ENCODE measurements around the gene TMEM131L. TPM values are rescaled to one million over a fixed set of nuclear protein-coding genes. Genes with fewer than 3 reads are reported as not detected.
"Not testable (repeated sequence)": the region's sequence is repeated elsewhere in the genome, so short reads cannot be mapped to it uniquely, and the experiment has no call there.

The TMEM131L gene
- total RNA-seq, 1 donor from 2014 or later: 28.1 TPM

GRCh38 chr4:153502584-153502983 is 36.4 kb downstream of the TMEM131L start:
- DNase-seq (ENCODE audit: low spot score): no peak
- H3K27ac Mint-ChIP-seq: no peak overlapping the region
- no peaks in the 10 kb centered on the region for H3K9me3 Mint-ChIP-seq
- intact Hi-C loops (cut with micrococcal nuclease): no loop called here
- peaks cover 58% of the 10 kb centered on the region for H3K4me1 Mint-ChIP-seq (ENCODE audit: low read depth)
- no peaks in the 10 kb centered on the region for H3K27me3 Mint-ChIP-seq (ENCODE audit: low read depth)
- no peak overlapping the region for H3K4me3 Mint-ChIP-seq (ENCODE audit: low read depth)
- H3K36me3 Mint-ChIP-seq (ENCODE audit: low read depth): peaks cover 49% of the 10 kb centered on the region

- no peak overlapping the region for H3K4me3 Mint-ChIP-seq (ENCODE audit: low read depth)
- no peak overlapping the region for H3K27ac Mint-ChIP-seq
- peaks cover 32% of the 10 kb centered on the region for H3K4me1 Mint-ChIP-seq (ENCODE audit: low read depth)
- intact Hi-C loops (cut with micrococcal nuclease): no loop called here
- H3K36me3 Mint-ChIP-seq (ENCODE audit: low read depth): peaks cover 63% of the 10 kb centered on the region
- no peaks in the 10 kb centered on the region for H3K27me3 Mint-ChIP-seq (ENCODE audit: low read depth)
- H3K9me3 Mint-ChIP-seq: no peaks in the 10 kb centered on the region
- DNase-seq (ENCODE audit: low spot score): no peak
Observed at GRCh38 chr4:153506341-153507309, 40.5 kb downstream of the TMEM131L start.

- intact Hi-C loops (cut with micrococcal nuclease): no loop called here
- Mint-ChIP-seq H3K36me3 (ENCODE audit: low read depth) (peaks cover 65% of the 10 kb centered on the region), H3K4me3 (ENCODE audit: low read depth) (no peak overlapping the region), H3K4me1 (ENCODE audit: low read depth) (peaks cover 33% of the 10 kb centered on the region), H3K27ac (no peak overlapping the region), H3K9me3 (no peaks in the 10 kb centered on the region), H3K27me3 (ENCODE audit: low read depth) (no peaks in the 10 kb centered on the region)
- no peak for DNase-seq (ENCODE audit: low spot score)
Observed at GRCh38 chr4:153507310-153508073, 41.3 kb downstream of the TMEM131L start.

DNA sequence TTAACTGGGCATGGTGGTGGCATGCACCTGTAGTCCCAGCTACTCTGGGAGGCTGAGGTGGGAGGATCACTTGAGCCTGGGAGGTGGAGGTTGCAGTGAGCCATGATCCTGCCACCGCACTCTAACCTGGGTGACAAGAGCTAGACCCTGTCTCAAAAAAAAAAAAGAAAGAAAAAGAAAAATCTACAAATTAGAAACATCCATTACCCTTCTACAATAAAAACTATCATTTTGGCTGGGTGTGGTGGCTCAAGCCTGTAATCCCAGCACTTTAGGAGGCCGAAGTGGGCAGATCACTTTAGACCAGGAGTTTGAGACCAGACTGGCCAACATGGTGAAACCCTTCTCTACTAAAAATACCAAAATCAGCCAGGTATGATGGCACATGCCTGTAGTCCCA is 43.1 kb downstream of the TMEM131L start:
- H3K9me3 Mint-ChIP-seq; H3K27me3 Mint-ChIP-seq (ENCODE audit: low read depth); H3K27ac Mint-ChIP-seq; H3K4me3 Mint-ChIP-seq (ENCODE audit: low read depth); DNase-seq (ENCODE audit: low spot score); intact Hi-C loops (cut with micrococcal nuclease): not testable (repeated sequence)
- peaks cover 68% of the 10 kb centered on the region for H3K36me3 Mint-ChIP-seq (ENCODE audit: low read depth)
- H3K4me1 Mint-ChIP-seq (ENCODE audit: low read depth): peaks cover 33% of the 10 kb centered on the region

DNA sequence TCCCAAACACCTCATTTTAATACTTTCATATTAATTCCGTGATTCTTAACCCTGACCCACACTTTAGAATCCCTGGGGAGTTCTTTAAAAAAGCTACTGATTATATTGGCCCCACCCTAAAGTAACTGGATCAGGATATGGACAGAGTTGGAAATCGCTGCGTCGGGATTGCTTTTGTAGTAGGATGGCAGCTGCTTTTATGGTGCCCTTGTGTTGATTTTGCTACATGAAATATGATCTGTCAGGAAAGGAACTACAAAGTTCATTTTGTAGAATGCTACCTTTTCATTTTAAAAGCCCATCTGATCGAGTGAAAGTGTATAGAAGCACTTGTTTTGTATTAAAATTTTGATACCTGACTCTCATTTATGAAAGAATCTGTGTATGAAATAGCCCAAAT is 43.6 kb downstream of the TMEM131L start:
- intact Hi-C loops (cut with micrococcal nuclease): no loop called here
- H3K27ac Mint-ChIP-seq: no peak overlapping the region
- no peaks in the 10 kb centered on the region for H3K27me3 Mint-ChIP-seq (ENCODE audit: low read depth)
- H3K4me3 Mint-ChIP-seq (ENCODE audit: low read depth): no peak overlapping the region
- H3K4me1 Mint-ChIP-seq (ENCODE audit: low read depth): peaks cover 33% of the 10 kb centered on the region
- DNase-seq (ENCODE audit: low spot score): no peak
- H3K36me3 Mint-ChIP-seq (ENCODE audit: low read depth): peaks cover 66% of the 10 kb centered on the region
- no peaks in the 10 kb centered on the region for H3K9me3 Mint-ChIP-seq

DNA sequence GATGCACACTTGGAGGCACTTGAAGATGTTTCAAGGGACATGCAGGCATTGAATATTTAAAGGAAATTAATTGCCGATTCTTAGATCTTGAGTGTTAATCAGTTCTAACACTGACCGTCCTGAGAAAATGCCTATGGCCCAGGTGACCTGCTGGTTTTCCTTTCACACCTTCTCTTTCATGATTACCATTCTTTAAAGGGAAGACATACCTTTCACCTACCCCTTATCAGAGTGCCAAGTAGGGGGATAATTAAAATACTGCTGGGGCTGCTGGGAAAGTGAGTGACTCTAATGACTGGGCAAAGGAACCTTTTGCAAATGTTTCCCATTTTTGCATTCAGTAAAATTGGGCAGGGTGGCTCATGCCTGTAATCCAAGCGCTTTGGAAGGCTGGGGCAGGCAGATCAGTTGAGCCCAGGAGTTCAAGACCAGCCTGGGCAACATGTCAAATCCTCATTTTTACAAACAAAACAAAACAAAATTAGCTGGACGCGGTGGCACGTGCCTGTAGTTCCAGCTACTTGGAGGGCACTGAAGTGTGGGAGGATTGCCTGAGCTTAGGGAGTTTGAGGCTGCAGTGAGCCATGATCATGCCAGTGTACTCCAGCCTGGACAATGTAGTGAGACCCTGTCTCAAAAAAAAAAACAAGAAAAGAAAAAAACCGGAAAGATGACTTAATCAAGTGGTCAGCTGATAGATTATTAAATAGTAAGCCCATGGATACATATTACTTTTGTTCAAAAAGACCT is 44.3 kb downstream of the TMEM131L start:
- no peaks in the 10 kb centered on the region for H3K9me3 Mint-ChIP-seq
- DNase-seq (ENCODE audit: low spot score): no peak
- no peak overlapping the region for H3K4me3 Mint-ChIP-seq (ENCODE audit: low read depth)
- peaks cover 67% of the 10 kb centered on the region for H3K36me3 Mint-ChIP-seq (ENCODE audit: low read depth)
- peaks cover 35% of the 10 kb centered on the region for H3K4me1 Mint-ChIP-seq (ENCODE audit: low read depth)
- H3K27ac Mint-ChIP-seq: no peak overlapping the region
- intact Hi-C loops (cut with micrococcal nuclease): no loop called here
- no peaks in the 10 kb centered on the region for H3K27me3 Mint-ChIP-seq (ENCODE audit: low read depth)

- intact Hi-C loops (cut with micrococcal nuclease): no loop called here
- Mint-ChIP-seq H3K27me3 (ENCODE audit: low read depth) (no peaks in the 10 kb centered on the region), H3K36me3 (ENCODE audit: low read depth) (peaks cover 60% of the 10 kb centered on the region), H3K4me3 (ENCODE audit: low read depth) (no peak overlapping the region), H3K4me1 (ENCODE audit: low read depth) (peaks cover 32% of the 10 kb centered on the region), H3K27ac (no peak overlapping the region), H3K9me3 (no peaks in the 10 kb centered on the region)
- no peak for DNase-seq (ENCODE audit: low spot score)
Observed at GRCh38 chr4:153511104-153511503, 44.9 kb downstream of the TMEM131L start.

GRCh38 chr4:153512162-153512852 is 46.1 kb downstream of the TMEM131L start:
- Mint-ChIP-seq H3K9me3 (no peaks in the 10 kb centered on the region), H3K27ac (no peak overlapping the region), H3K27me3 (ENCODE audit: low read depth) (no peaks in the 10 kb centered on the region), H3K36me3 (ENCODE audit: low read depth) (peaks cover 54% of the 10 kb centered on the region), H3K4me3 (ENCODE audit: low read depth) (no peak overlapping the region), H3K4me1 (ENCODE audit: low read depth) (peaks cover 30% of the 10 kb centered on the region)
- no peak for DNase-seq (ENCODE audit: low spot score)
- intact Hi-C loops (cut with micrococcal nuclease): no loop called here

DNA sequence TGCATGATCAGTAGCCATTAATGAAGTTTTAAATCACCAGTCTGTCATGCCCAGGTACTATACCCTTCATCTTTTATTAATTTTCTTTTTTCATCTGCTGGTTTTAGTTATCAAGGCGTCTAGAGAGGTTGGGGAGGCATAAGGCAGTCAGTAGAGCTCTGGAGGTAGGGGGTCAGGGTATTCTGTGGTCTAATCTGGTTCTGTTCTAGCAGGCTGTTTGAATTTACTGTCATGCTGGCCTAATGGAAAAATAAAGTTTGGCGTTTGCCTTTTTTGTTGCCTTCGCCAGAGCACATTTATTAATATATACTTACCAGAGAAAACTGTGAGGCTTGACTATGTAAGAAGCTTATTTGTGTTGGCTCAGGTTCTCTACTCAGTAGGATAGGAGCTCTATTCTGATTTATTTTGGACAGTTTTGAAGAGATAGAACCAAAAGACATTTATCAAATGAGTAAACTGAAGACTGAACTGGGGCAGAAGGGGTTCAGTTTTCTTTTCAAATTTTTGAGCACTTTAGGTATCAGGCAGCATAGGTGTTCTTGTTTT is 46.9 kb downstream of the TMEM131L start:
- Mint-ChIP-seq H3K4me1 (ENCODE audit: low read depth) (peaks cover 32% of the 10 kb centered on the region), H3K36me3 (ENCODE audit: low read depth) (peaks cover 47% of the 10 kb centered on the region), H3K27ac (no peak overlapping the region), H3K9me3 (no peaks in the 10 kb centered on the region), H3K4me3 (ENCODE audit: low read depth) (no peak overlapping the region), H3K27me3 (ENCODE audit: low read depth) (no peaks in the 10 kb centered on the region)
- intact Hi-C loops (cut with micrococcal nuclease): no loop called here
- no peak for DNase-seq (ENCODE audit: low spot score)

GRCh38 chr4:153513596-153513995 is 47.4 kb downstream of the TMEM131L start:
- Mint-ChIP-seq H3K4me3 (ENCODE audit: low read depth) (no peak overlapping the region), H3K9me3 (no peaks in the 10 kb centered on the region), H3K27ac (no peak overlapping the region), H3K36me3 (ENCODE audit: low read depth) (peaks cover 46% of the 10 kb centered on the region), H3K27me3 (ENCODE audit: low read depth) (no peaks in the 10 kb centered on the region), H3K4me1 (ENCODE audit: low read depth) (peaks cover 36% of the 10 kb centered on the region)
- no peak for DNase-seq (ENCODE audit: low spot score)
- intact Hi-C loops (cut with micrococcal nuclease): no loop called here

- peaks cover 41% of the 10 kb centered on the region for H3K4me1 Mint-ChIP-seq (ENCODE audit: low read depth)
- intact Hi-C loops (cut with micrococcal nuclease): no loop called here
- peaks cover 46% of the 10 kb centered on the region for H3K36me3 Mint-ChIP-seq (ENCODE audit: low read depth)
- no peak overlapping the region for H3K27ac Mint-ChIP-seq
- no peak for DNase-seq (ENCODE audit: low spot score)
- no peaks in the 10 kb centered on the region for H3K9me3 Mint-ChIP-seq
- no peak overlapping the region for H3K4me3 Mint-ChIP-seq (ENCODE audit: low read depth)
- no peaks in the 10 kb centered on the region for H3K27me3 Mint-ChIP-seq (ENCODE audit: low read depth)
Observed at GRCh38 chr4:153514001-153514526, 47.9 kb downstream of the TMEM131L start.
